Pancreas (tissue), 10 donors: ENCODE measurements around the gene HSPA13. TPM values are rescaled to one million over a fixed set of nuclear protein-coding genes. Genes with fewer than 3 reads are reported as not detected.
A peak's percentile ranks its signal among the peaks of the same experiment; 100 is the strongest.

Experiments
- ATAC-seq, 4 donors: fragments of 200-7000 bp; cut with Tn5 transposase; one replicate each; pipeline versions ENCODE4 v1.8.0 to v1.9.1; 2020; ENCODE audit warnings: mild to moderate bottlenecking in 4 of 4, moderate library complexity in 4 of 4
- DNase-seq, 6 donors: peaks; one replicate each; pipeline ENCODE4 v3.0.0-alpha.2; 2020
- FAIRE-seq: peaks from 2 replicates; lab custom pipeline; 2012; peaks lifted over from hg19 to GRCh38; lab: Jason Lieb, UNC
- H3K27ac ChIP-seq, 4 donors: fragments of 200-600 bp; sonication (generic); 1 replicate in 3 of 4; 2 replicates in 1 of 4; pipeline versions ENCODE4 v1.5.0 to v1.8.0; 2020
- H3K27me3 ChIP-seq, 4 donors: fragments of 200-600 bp; one replicate each; pipeline ENCODE4 v1.8.0; 2021
- H3K36me3 ChIP-seq, 3 donors: fragments of 200-600 bp; sonication (generic) in 1 of 3; one replicate each; pipeline versions ENCODE4 v1.5.0 to v1.8.0; 2020 to 2021
- H3K4me1 ChIP-seq, 3 donors: fragments of 200-600 bp; one replicate each; pipeline ENCODE4 v1.8.0; 2021
- H3K4me3 ChIP-seq, 4 donors: fragments of 200-600 bp; sonication (generic) in 2 of 4; one replicate each; pipeline versions ENCODE4 v1.5.0 to v1.8.0; 2020 to 2021
- H3K9me3 ChIP-seq, 4 donors: fragments of 200-600 bp; one replicate each; pipeline ENCODE4 v1.8.0; 2021
- WGBS, 2 donors: extraction: QIAGEN DNeasy Blood & Tissue Kit; methylation state at CpG; one replicate each; pipeline ENCODE4 v1.1.7; 2013; 5-methylcytosine and 5-hydroxymethylcytosine counted together
- intact Hi-C, 3 donors: fragments of 100-400 bp; cut with DNase I; formaldehyde crosslinking; loops; one replicate each; pipeline versions ENCODE4 v1.11.1 to v1.14.2; 2022
- polyA plus RNA-seq, 2 donors: library from polyadenylated mRNA; stranded (reverse); fragments of 200-250 nt; gene quantifications; one replicate each; pipeline ENCODE4 v1.2.3, GENCODE V29; 2013
- total RNA-seq, 6 donors: library from RNA; stranded (reverse); fragmentation: NEBNext Ultra II Directional in 4 of 6; extraction: Animal tissue kit (Norgen Biotek cat#: 25700) in 4 of 6; gene quantifications; one replicate each; pipeline versions ENCODE4 v1.2.1 to v1.2.4, GENCODE V29; 2021 to 2023
- TF ChIP-seq, protein P1 (sequence below), 4 donors: fragments of 200-600 bp; sonication (generic) in 3 of 4; IDR thresholded peaks; one replicate each; pipeline versions ENCODE4 v1.5.0 to v1.8.0; 2021; ENCODE audit warnings: antibody characterized with exemption in 4 of 4
- donor health status: healthy with polysubstance abuse.
- donor health status: DM: no; HTN: no; CAD: no; lungs with moderate emphysema.
- donor health status: DM: no; HTN: no; CAD: no.
- donor health status: control.
- donor health status: control.
- donor health status: Bipolar disorder and iron deficiency.
- donor health status: DM: yes; HTN: yes; CAD: no.
- donor health status: DM: no; HTN: no; CAD: no.
- donor health status: DM: no; HTN: no; CAD: no.
- donor health status: DM: yes; HTN: yes; CAD: no.

Gene HSPA13, protein sequence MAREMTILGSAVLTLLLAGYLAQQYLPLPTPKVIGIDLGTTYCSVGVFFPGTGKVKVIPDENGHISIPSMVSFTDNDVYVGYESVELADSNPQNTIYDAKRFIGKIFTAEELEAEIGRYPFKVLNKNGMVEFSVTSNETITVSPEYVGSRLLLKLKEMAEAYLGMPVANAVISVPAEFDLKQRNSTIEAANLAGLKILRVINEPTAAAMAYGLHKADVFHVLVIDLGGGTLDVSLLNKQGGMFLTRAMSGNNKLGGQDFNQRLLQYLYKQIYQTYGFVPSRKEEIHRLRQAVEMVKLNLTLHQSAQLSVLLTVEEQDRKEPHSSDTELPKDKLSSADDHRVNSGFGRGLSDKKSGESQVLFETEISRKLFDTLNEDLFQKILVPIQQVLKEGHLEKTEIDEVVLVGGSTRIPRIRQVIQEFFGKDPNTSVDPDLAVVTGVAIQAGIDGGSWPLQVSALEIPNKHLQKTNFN
- total RNA-seq: 10 to 100 TPM in 4 of 6 donors, 1 to 10 TPM in 2; 7.0 to 22.7 (median 14.0) TPM
- 10 to 100 TPM in 1 of 2 donors, 1 to 10 TPM in 1; 3.1 to 14.2 TPM for polyA plus RNA-seq

DNA sequence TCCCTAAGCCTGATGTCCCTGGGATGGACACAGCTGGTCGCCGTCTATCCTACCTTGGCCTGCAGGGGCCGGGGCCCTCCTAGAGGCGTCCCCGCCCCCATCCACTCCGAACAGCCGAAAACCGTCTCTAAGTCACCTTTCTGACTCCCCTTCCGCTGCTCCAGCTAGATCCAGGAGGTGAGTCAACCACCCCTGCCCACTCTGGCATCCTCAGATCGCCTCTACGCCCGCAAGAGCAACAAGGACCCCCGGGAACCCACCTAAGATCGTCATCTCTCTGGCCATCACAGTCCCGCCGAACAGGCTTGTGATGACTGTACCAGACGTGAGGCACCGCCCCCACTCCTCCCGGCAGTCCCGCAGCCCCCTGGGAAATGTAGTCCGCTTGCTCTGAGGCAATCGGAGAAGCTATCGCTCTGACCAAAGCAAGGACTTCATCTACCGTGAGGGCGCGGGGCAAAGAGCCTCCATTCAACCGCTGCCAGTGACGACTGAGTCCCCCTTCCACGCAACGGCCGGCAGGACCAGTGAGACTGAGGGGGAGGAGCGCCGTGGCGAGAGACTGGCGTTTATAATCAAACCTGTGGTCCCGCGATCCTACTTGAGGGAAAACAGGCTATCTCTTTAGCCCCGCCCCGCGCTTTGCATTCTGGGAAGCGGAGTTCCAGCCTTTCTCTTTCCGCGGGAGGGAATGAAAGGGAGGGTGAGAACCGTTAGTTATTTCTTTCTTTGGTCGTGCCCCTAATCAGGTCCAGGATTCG, at the start of gene HSPA13:
Gene HSPA13 (minus strand): TSS at position 312 of the 761 bp plus-strand sequence. CDS start 27 bp downstream, at position 285.
- FAIRE-seq (peak; percentile 98), ATAC-seq (peak; percentile 97 to 99 (median 98)), DNase-seq (peak; percentile 94 to 100 (median 98))
- Histone ChIP-seq H3K27ac (peak within 1 kb of the TSS; percentile 57 to 71 (median 63)), H3K4me1 (peaks cover 3 to 13% (median 12%) of the 10 kb centered on the region in 3 donors), H3K4me3 (peak within 1 kb of the TSS; percentile 56 to 83 (median 76)), H3K9me3 (no peaks in the 10 kb centered on the region), H3K27me3 (no peaks in the 10 kb centered on the region), H3K36me3 (peaks cover 0 to under 1% (median 0%) of the 10 kb centered on the region in 3 donors)
- TF ChIP-seq, protein P1, sequence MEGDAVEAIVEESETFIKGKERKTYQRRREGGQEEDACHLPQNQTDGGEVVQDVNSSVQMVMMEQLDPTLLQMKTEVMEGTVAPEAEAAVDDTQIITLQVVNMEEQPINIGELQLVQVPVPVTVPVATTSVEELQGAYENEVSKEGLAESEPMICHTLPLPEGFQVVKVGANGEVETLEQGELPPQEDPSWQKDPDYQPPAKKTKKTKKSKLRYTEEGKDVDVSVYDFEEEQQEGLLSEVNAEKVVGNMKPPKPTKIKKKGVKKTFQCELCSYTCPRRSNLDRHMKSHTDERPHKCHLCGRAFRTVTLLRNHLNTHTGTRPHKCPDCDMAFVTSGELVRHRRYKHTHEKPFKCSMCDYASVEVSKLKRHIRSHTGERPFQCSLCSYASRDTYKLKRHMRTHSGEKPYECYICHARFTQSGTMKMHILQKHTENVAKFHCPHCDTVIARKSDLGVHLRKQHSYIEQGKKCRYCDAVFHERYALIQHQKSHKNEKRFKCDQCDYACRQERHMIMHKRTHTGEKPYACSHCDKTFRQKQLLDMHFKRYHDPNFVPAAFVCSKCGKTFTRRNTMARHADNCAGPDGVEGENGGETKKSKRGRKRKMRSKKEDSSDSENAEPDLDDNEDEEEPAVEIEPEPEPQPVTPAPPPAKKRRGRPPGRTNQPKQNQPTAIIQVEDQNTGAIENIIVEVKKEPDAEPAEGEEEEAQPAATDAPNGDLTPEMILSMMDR (IDR thresholded peaks at IDR 0.05): no peak
- 0% methylated on average over 46 of the region's 46 CpGs for WGBS, 2 donors
- intact Hi-C loops: no loop called here

DNA sequence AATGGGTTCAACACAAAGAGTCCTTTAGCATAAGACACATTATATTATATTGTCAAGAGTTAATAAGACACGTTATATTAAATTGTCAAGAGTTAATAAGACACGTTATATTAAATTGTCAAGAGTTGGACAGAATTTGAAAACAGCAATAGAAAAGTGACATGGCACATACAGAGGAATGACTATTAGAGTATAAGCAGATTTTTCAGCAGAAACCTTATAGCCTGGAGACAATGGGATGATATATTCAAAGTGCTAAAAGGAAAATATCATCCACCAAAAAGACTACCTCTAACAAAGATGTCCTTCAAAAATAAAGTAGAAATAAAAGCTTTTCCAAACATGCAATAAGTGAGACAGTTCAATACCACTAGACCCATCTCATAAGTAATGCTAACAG, 36.0 kb upstream of the HSPA13 start:
- no peaks in the 10 kb centered on the region for H3K4me1 ChIP-seq
- DNase-seq: no peak
- 44 to 62% methylated on average over 2 of the region's 2 CpGs for WGBS, 2 donors
- FAIRE-seq: no peak
- H3K4me3 ChIP-seq: no peak overlapping the region
- TF ChIP-seq, protein P1 (IDR thresholded peaks at IDR 0.05): no peak
- no peak overlapping the region for H3K27ac ChIP-seq
- H3K9me3 ChIP-seq: no peaks in the 10 kb centered on the region
- intact Hi-C loops: no loop called here
- no peak for ATAC-seq
- no peaks in the 10 kb centered on the region for H3K36me3 ChIP-seq
- H3K27me3 ChIP-seq: no peaks in the 10 kb centered on the region

DNA sequence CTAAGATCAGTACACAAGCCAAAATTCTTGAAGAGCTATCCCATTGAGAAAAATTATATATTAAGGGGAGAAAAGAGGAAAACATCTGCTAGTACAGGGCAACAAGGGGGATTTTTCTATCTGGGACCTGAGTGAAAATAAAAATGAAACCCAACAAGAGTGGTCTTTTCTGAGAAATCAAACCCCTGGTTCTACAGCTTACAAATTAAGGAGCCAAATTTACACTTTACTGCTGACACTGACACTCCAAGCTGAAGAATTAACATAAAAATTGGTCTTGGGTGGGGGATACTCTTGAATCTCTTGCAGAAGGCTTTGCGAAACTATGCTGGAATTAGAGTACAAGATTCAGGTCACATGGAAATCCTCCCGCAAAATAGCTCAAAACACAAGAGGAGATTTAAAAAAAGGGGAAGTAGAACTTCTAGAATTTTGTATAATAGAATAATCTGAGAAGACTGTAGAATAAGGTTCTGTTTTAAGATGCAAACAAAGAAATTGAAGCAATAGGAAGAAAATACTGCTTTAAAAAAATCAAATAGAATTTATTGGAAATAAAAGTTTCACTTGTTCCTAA, 32.1 kb upstream of the HSPA13 start:
- DNase-seq (no peak), FAIRE-seq (no peak), ATAC-seq (no peak)
- intact Hi-C loops: no loop called here
- Histone ChIP-seq H3K4me3 (no peak overlapping the region), H3K27me3 (no peaks in the 10 kb centered on the region), H3K4me1 (no peaks in the 10 kb centered on the region), H3K36me3 (no peaks in the 10 kb centered on the region), H3K27ac (no peak overlapping the region), H3K9me3 (no peaks in the 10 kb centered on the region)
- TF ChIP-seq, protein P1 (IDR thresholded peaks at IDR 0.05): no peak
- WGBS, 2 donors: 86% methylated on average over 2 of the region's 2 CpGs

DNA sequence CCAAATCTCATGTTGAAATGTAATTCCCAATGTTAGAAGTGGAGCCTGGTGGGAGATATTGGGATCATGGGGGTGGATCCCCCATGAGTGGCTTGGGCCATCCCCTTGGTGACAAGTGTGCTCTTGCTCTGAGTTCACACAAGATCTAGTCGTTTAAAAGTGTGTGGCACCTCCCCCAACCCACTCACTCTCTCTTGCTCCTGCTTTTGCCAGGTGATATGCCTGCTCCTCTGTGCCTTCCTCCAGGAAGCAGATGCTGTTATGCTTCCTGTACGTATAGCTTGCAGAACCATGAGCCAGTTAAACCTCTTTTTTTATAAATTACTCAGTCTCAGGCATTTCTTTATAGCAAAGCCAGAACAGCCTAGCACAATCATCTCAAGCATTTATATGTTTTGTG, 23.0 kb upstream of the HSPA13 start:
- Histone ChIP-seq H3K4me1 (no peaks in the 10 kb centered on the region), H3K9me3 (no peaks in the 10 kb centered on the region), H3K36me3 (no peaks in the 10 kb centered on the region), H3K27ac (no peak overlapping the region), H3K27me3 (no peaks in the 10 kb centered on the region), H3K4me3 (no peak overlapping the region)
- intact Hi-C loops: no loop called here
- WGBS, 2 donors: 26 to 28% methylated on average over 2 of the region's 2 CpGs
- FAIRE-seq (no peak), ATAC-seq (no peak), DNase-seq (no peak)
- TF ChIP-seq, protein P1 (IDR thresholded peaks at IDR 0.05): no peak
